GM12875 (cell line): ENCODE measurements around the gene RPS3.

Experiments
- H3K4me3 ChIP-seq: one replicate; pipeline ENCODE4 v1.5.1; 2011; ENCODE audit warnings: low read depth, low read length, control low read depth
- TF ChIP-seq, protein P1 (sequence below): IDR thresholded peaks from 2 replicates; pipeline ENCODE4 v1.5.1; 2011; ENCODE audit warnings: low read depth, mild to moderate bottlenecking, control low read depth, inconsistent platforms, low read length, moderate library complexity, borderline replicate concordance; ENCODE audit not compliant: insufficient read depth

RPS3 gene

DNA sequence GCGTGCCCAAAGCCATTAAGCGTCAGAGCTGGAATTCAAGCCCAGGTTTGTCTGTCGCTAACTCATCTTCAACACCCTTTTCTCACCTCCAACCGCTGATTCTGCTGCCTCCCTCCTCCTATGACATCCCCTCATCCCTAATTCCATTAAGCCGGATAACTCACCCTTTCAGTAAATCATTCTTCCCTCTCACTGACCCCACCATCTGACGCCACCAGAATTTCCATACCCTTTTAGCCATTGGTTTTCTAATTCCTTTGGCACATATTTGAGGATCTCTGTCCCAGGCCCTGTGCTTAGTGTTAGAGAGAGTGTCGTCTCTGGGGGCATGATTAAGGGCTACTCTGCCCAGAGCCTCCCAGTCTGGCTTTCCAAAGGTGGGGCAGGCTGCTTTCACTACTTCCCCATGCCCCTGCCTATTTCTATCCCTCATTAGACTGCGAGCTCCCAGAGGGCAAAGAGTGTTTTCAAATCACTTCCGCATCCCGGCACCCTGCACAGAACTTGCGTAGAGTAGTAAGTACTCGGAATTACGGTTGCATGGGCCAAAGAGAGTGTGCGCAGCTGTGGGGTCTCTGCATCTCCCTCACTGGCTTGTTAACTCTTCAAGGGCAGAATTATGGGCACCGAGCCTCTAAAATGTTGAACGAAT, 29.8 kb downstream of the RPS3 start:
- H3K4me3 ChIP-seq = no peak overlapping the region
- TF ChIP-seq, protein P1, sequence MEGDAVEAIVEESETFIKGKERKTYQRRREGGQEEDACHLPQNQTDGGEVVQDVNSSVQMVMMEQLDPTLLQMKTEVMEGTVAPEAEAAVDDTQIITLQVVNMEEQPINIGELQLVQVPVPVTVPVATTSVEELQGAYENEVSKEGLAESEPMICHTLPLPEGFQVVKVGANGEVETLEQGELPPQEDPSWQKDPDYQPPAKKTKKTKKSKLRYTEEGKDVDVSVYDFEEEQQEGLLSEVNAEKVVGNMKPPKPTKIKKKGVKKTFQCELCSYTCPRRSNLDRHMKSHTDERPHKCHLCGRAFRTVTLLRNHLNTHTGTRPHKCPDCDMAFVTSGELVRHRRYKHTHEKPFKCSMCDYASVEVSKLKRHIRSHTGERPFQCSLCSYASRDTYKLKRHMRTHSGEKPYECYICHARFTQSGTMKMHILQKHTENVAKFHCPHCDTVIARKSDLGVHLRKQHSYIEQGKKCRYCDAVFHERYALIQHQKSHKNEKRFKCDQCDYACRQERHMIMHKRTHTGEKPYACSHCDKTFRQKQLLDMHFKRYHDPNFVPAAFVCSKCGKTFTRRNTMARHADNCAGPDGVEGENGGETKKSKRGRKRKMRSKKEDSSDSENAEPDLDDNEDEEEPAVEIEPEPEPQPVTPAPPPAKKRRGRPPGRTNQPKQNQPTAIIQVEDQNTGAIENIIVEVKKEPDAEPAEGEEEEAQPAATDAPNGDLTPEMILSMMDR = no peak

DNA sequence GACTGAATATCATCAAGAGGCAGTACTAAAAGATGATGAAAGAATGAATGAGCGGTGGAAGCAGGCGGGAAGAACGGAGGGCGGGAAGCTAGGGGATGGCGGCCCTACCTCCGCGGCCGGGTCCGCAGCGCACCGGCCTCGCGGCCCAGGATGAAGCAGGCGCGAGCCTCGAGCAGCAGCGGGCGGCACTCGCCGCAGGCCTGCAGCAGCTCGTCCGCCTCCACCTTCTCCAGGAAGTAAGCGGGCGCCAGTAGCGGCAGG, 30.3 kb downstream of the RPS3 start:
- TF ChIP-seq, protein P1 = no peak
- no peak overlapping the region for H3K4me3 ChIP-seq

DNA sequence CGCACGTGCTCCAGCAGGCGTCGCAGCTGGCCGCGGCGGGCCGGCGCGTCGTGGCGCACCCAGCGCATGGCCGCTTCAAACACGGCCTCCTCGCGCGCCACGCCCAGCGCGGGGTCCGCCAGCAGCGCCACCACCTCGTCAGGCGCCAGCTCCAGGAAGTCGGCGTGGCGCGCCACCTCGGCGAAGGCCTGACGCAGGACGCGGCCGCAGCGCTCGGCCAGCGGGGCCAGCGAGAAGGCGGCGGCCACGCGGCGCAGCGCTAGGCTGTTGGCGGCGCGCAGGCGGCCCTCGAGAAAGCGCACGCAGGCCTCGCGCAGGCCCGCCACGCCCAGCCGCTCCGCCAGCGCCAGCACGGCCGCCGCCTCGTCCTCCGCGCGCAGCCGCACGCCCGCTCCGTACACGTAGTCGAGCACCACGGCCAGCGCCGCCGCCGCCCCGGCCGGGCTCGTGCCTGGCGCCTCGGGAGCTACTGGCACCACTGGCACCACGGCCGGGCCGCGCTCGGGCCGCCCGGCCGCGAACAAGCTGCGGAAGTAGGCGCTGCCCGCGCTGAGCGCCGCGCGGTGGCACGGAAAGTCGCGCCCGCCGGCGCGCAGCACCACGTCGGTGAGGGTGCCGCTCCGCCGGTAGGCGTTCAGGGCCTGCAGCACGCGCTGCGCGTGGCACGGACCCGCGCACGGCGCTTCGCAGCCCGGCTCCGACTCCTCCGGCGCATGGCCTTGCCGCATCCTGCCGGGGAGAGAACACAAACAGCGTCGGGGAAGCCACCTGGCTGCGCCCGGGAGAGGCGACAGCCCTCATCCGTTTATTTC, 30.8 kb downstream of the RPS3 start:
- H3K4me3 ChIP-seq = peak overlapping the region; percentile 44
- TF ChIP-seq, protein P1 = no peak

DNA sequence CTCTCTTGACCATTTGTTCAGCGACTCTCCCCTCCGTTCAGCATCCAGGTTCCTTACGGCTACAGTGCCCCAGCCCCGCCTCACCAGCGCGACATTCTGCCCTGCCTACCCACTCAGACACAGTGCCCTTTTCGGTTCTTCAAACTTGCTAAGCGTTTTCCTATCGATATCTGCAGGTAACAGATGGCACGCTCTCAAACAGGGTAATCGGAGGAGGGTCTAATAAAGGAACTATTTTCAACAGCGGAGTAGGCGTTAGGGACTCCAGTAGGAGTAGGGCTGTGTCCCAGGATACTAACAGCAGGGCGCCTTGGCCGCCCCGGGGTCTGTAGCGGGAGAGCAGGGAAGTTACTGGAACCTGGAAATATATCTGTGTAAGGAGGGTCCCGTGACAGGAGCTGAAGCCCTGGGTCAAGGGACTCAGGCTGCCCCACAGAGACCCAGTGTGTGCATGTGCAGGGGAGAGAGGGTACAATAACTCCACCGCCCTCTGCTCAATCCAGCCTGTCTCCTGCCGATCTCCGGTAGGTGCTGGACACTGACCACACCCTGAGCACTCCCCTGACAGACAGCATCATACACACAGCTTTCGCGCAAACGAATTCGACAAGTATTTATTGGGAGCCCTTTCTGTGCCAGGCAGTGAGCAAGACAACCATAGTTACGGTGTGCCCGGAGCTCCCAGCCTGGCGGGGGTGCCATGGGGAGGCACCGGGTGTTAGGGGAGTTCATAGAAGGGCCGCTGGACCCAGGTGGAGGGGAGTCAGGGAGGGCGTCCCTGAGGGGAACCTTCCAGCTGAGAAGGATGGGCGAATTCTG, 31.6 kb downstream of the RPS3 start:
- TF ChIP-seq, protein P1 = no peak
- H3K4me3 ChIP-seq = peak overlapping the region; percentile 44

DNA sequence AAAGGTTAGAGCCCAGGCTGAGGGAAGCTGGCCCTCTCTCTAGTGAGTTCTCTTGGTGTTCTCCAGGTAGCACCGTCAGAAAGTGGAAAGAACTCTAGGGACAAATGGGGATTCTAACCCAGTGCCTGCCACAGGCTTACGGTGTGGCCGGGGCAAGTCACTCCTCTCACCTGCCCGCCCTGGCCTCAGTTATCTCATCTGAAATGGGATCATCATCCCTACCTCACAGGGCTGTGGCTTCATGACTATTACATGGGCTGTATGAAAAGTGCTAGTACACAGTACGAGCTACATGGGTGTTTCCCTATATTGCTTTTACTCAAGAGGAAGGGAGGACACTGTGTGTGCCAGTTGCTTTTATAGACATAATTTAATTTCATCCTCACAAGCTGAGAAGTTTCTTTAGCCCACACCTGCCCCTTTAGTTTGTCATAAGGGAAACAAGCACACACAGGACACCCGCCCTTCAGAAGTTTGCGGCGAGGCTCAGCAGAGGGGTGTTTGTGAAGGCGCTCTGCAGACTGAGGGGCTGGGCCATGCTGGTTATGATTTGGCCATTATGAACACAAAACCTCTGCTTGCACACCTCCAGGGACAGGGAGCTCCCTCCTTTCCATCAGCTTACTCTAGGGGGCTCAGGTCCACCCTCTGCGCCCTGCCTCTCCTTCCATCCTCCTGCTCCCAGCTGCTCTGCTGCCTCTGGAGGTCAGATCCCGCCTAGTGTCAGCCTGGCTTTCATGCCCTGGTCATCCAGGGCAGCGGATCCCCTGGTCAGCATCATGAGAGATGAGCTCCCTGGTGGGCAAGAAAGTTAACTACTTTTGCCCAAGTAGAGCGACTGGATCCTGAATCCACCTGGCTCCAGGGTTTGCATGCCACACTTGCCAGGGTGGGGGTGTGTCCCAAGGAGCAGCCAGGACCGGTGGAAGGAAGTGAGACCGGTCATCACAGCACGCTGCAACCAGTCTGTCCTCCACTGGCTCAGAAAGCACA, 32.5 kb downstream of the RPS3 start:
- no peak overlapping the region for H3K4me3 ChIP-seq
- TF ChIP-seq, protein P1 = no peak

DNA sequence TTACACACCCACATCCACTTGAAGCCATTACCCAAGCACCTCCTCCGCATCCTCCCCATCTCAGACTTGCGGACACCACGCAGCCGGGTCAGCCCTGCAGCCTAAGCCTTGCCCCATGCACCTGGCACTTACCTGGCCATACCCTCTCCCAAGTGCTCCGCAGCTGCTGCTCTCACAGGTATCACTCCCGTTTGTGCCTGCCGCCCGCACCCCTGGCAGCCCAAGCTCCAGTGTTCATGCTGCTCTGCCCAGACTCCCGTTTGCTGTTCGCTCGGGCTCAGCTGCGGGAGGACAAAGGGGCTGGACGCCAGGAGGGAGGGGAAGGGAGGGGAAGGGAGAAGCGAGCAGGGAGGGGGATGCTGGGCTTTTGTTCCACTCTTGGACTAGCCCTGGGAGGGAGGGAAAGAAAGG, 33.6 kb downstream of the RPS3 start, which contains the start of gene KLHL35:
Gene KLHL35 (minus strand): TSS at position 293 of the 411 bp plus-strand sequence. CDS start 2,574 bp downstream, outside the sequence.
- TF ChIP-seq, protein P1 = no peak
- H3K4me3 ChIP-seq = no peak within 1 kb of the TSS
